SK-N-SH treated with all-trans-retinoic acid at 6 μM for 48 hours (cell line): Measurements from ENCODE around the gene HERPUD2.

Source experiments
- ATAC-seq: fragments of 200-7000 bp; cut with Tn5 transposase; 3 replicates; pipeline ENCODE4 v1.9.1; 2020; ENCODE audit warnings: mild to moderate bottlenecking, moderate library complexity
- ARNTL ChIP-seq: fragments of 450-650 bp; formaldehyde crosslinking; IDR thresholded peaks from 2 replicates; pipeline ENCODE4 v1.5.0; 2020; ENCODE audit warnings: low read depth, mild to moderate bottlenecking, moderate library complexity, borderline replicate concordance
- BACH2 ChIP-seq: fragments of 250-450 bp; sonication (Bioruptor Pico); IDR thresholded peaks from 2 replicates; pipeline ENCODE4 v1.9.0; 2021; ENCODE audit warnings: mild to moderate bottlenecking, borderline replicate concordance
- CREB5 ChIP-seq: fragments of 250-450 bp; sonication (Bioruptor Pico); IDR thresholded peaks from 2 replicates; pipeline ENCODE4 v1.5.1; 2020; ENCODE audit warnings: low read depth, mild to moderate bottlenecking, moderate library complexity
- CSDC2 ChIP-seq: fragments of 250-450 bp; sonication (Bioruptor Pico); IDR thresholded peaks from 2 replicates; pipeline ENCODE4 v1.5.0; 2020; ENCODE audit warnings: mild to moderate bottlenecking, moderate library complexity
- CSRNP3 ChIP-seq: fragments of 250-450 bp; sonication (Bioruptor Pico); IDR thresholded peaks from 2 replicates; pipeline ENCODE4 v1.5.1; 2021; ENCODE audit warnings: mild to moderate bottlenecking, moderate library complexity
- ESRRG ChIP-seq: fragments of 250-450 bp; sonication (Bioruptor Pico); IDR thresholded peaks from 2 replicates; pipeline ENCODE4 v1.6.1; 2021; ENCODE audit warnings: mild to moderate bottlenecking
- GLIS3 ChIP-seq: fragments of 250-450 bp; sonication (Bioruptor Pico); IDR thresholded peaks from 2 replicates; pipeline ENCODE4 v1.5.0; 2020; ENCODE audit warnings: mild to moderate bottlenecking, moderate library complexity
- ISL1 ChIP-seq: fragments of 250-450 bp; sonication (Bioruptor Pico); IDR thresholded peaks from 2 replicates; pipeline ENCODE4 v2.1.2; 2022; ENCODE audit warnings: mild to moderate bottlenecking, moderate library complexity
- OSR1 ChIP-seq: fragments of 250-450 bp; sonication (Bioruptor Pico); IDR thresholded peaks from 2 replicates; pipeline ENCODE4 v1.8.0; 2022; ENCODE audit warnings: moderate library complexity, mild to moderate bottlenecking, inconsistent platforms
- POU6F1 ChIP-seq: fragments of 250-450 bp; sonication (Bioruptor Pico); IDR thresholded peaks from 2 replicates; pipeline ENCODE4 v1.8.0; 2021; ENCODE audit warnings: low read depth, mild to moderate bottlenecking, moderate library complexity, borderline replicate concordance
- PPARA ChIP-seq: fragments of 250-450 bp; sonication (Bioruptor Pico); IDR thresholded peaks from 2 replicates; pipeline ENCODE4 v1.5.0; 2020; ENCODE audit warnings: mild to moderate bottlenecking, borderline replicate concordance
- RARB ChIP-seq: fragments of 250-450 bp; sonication (Bioruptor Pico); IDR thresholded peaks from 2 replicates; pipeline ENCODE4 v1.8.0; 2021; ENCODE audit warnings: mild to moderate bottlenecking, moderate library complexity
- SNAI2 ChIP-seq: fragments of 250-450 bp; sonication (Bioruptor Pico); IDR thresholded peaks from 2 replicates; pipeline ENCODE4 v1.5.0; 2020; ENCODE audit warnings: mild to moderate bottlenecking, moderate library complexity
- TCF4 ChIP-seq: fragments of 250-450 bp; sonication (Bioruptor Pico); IDR thresholded peaks from 2 replicates; pipeline ENCODE4 v1.8.0; 2021; ENCODE audit warnings: mild to moderate bottlenecking, moderate library complexity, borderline replicate concordance
- TOX ChIP-seq: fragments of 250-450 bp; sonication (Bioruptor Pico); IDR thresholded peaks from 2 replicates; pipeline ENCODE4 v1.8.0; 2021; ENCODE audit warnings: mild to moderate bottlenecking, moderate library complexity, borderline replicate concordance
- TSHZ2 ChIP-seq: fragments of 250-450 bp; sonication (Bioruptor Pico); IDR thresholded peaks from 2 replicates; pipeline ENCODE4 v1.5.0; 2020; ENCODE audit warnings: mild to moderate bottlenecking, moderate library complexity
- ZC3H10 ChIP-seq: fragments of 250-450 bp; sonication (Bioruptor Pico); IDR thresholded peaks from 2 replicates; pipeline ENCODE4 v1.5.1; 2021; ENCODE audit warnings: mild to moderate bottlenecking, moderate library complexity
- ZFP3 ChIP-seq: fragments of 250-450 bp; sonication (Bioruptor Pico); IDR thresholded peaks from 2 replicates; pipeline ENCODE4 v1.5.0; 2020; ENCODE audit warnings: mild to moderate bottlenecking, moderate library complexity
- ZFP30 ChIP-seq: fragments of 450-650 bp; formaldehyde crosslinking; IDR thresholded peaks from 2 replicates; pipeline ENCODE4 v1.5.0; 2022; ENCODE audit warnings: mild to moderate bottlenecking, moderate library complexity
- ZNF565 ChIP-seq: fragments of 450-650 bp; formaldehyde crosslinking; conservative IDR thresholded peaks from 2 replicates; pipeline ENCODE4 v1.5.0; 2020; ENCODE audit warnings: low read depth, mild to moderate bottlenecking, moderate library complexity
- ZNF70 ChIP-seq: fragments of 450-650 bp; formaldehyde crosslinking; IDR thresholded peaks from 2 replicates; pipeline ENCODE4 v1.5.0; 2020; ENCODE audit warnings: mild to moderate bottlenecking, moderate library complexity
- ZNF8 ChIP-seq: fragments of 450-650 bp; formaldehyde crosslinking; IDR thresholded peaks from 2 replicates; pipeline ENCODE4 v1.5.0; 2020; ENCODE audit warnings: mild to moderate bottlenecking, moderate library complexity

HERPUD2 gene

GRCh38 chr7:35685781-35686180, 9.2 kb downstream of the HERPUD2 start:
- no peak for ATAC-seq

GRCh38 chr7:35681231-35682029, 13.5 kb downstream of the HERPUD2 start:
- no peak for TF ChIP-seq OSR1 (CRISPR knock-in tag)
- 0 out of 2 replicates have a peak, but pooled peaks have one; percentile 14 for TF ChIP-seq ZFP30 (CRISPR knock-in tag)
- peak; percentile 45; the same call in 2 of the 3 replicates for ATAC-seq

More at GRCh38 chr7:35685781-35686180, 9.2 kb downstream of the HERPUD2 start:
- TF ChIP-seq CSDC2 (no peak), ZFP30 (CRISPR knock-in tag) (no peak), CSRNP3 (CRISPR knock-in tag) (no peak), TSHZ2 (CRISPR knock-in tag) (no peak), ZNF565 (CRISPR knock-in tag) (no peak), TOX (no peak), ZNF70 (CRISPR knock-in tag) (no peak), GLIS3 (no peak), CREB5 (CRISPR knock-in tag) (no peak), PPARA (CRISPR knock-in tag) (no peak), ESRRG (CRISPR knock-in tag) (no peak), POU6F1 (CRISPR knock-in tag) (no peak), ARNTL (CRISPR knock-in tag) (no peak), ZNF8 (CRISPR knock-in tag) (no peak), TCF4 (CRISPR knock-in tag) (no peak), SNAI2 (CRISPR knock-in tag) (no peak), ISL1 (CRISPR knock-in tag) (no peak), RARB (CRISPR knock-in tag) (no peak), OSR1 (CRISPR knock-in tag) (no peak)

GRCh38 chr7:35680403-35681013, 14.4 kb downstream of the HERPUD2 start:
- peak; percentile 35; the same call in 2 of the 3 replicates for ATAC-seq
- no peak for TF ChIP-seq ESRRG (CRISPR knock-in tag)

GRCh38 chr7:35677582-35678356, 17.2 kb downstream of the HERPUD2 start:
- no peak for ATAC-seq
- TF ChIP-seq SNAI2 (CRISPR knock-in tag) = no peak
- no peak for TF ChIP-seq ZNF70 (CRISPR knock-in tag)
- no peak for TF ChIP-seq ZFP30 (CRISPR knock-in tag)
- no peak for TF ChIP-seq RARB (CRISPR knock-in tag)
- TF ChIP-seq ZNF8 (CRISPR knock-in tag) = no peak
- no peak for TF ChIP-seq TCF4 (CRISPR knock-in tag)
- no peak for TF ChIP-seq BACH2 (CRISPR knock-in tag)
- TF ChIP-seq ZNF565 (CRISPR knock-in tag) = no peak
- TF ChIP-seq ZFP3 (CRISPR knock-in tag) = no peak
- no peak for TF ChIP-seq TSHZ2 (CRISPR knock-in tag)
- TF ChIP-seq ZC3H10 (CRISPR knock-in tag) = no peak
- TF ChIP-seq CSDC2 = no peak
- TF ChIP-seq CSRNP3 (CRISPR knock-in tag) = no peak
